Cardiac septum (tissue), 1 donor: ENCODE results near the gene LRRC41. TPM values are rescaled to one million over a fixed set of nuclear protein-coding genes. Genes with fewer than 3 reads are reported as not detected.
"Not testable (repeated sequence)": the region's sequence is repeated elsewhere in the genome, so short reads cannot be mapped to it uniquely, and the experiment has no call there.

Experiments used
- DNase-seq: peaks from one replicate; pipeline ENCODE4 v3.0.0-alpha.2; 2020; ENCODE audit warnings: low spot score
- intact Hi-C: fragments of 100-400 bp; cut with DNase I; formaldehyde crosslinking; loops from one replicate; pipeline ENCODE4 v1.14.0; 2022
- total RNA-seq: library from RNA; stranded (reverse); fragmentation: NEBNext Ultra II Directional; extraction: Animal tissue kit (Norgen Biotek cat#: 25700); gene quantifications from one replicate; pipeline ENCODE4 v1.2.1, GENCODE V29; 2021
- donor health status: DM: no; HTN: no; CAD: no.

The LRRC41 gene
- total RNA-seq, 1 donor from 2014 or later: 52.5 TPM

DNA sequence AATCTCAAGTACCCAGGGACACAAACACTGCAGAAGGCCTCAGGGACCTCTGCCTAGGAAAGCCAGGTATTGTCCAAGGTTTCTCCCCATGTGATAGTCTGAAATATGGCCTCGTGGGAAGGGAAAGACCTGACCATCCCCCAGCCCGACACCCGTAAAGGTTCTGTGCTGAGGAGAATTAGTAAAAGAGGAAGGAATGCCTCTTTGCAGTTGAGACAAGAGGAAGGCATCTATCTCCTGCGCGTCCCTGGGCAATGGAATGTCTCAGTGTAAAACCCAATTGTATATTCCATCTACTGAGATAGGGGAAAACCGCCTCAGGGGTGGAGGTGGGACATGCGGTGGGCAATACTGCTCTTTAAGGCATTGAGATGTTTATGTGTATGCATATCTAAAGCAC is 26.4 kb upstream of the LRRC41 start:
- intact Hi-C loops, DNase-seq: not testable (repeated sequence)

DNA sequence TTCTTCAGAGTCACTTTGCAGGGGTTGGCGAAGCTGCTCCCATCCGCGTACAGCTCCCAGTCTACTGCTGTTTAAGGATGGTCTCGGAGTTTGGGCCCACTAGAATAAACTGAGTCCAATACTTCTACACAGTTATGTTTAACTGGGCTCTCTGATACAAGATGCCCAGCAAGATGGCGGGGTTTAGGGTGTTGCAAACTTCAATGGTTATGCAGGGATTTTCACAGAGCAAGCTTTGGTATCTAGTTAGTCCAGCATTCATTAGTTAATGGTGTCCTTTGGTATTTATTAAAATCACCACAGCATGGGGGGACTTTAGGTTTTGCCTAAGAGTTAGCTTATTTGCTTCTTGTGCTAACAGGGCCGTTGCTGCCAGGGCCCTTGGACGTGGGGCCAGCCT is 24.8 kb upstream of the LRRC41 start:
- intact Hi-C loops, DNase-seq: not testable (repeated sequence)

DNA sequence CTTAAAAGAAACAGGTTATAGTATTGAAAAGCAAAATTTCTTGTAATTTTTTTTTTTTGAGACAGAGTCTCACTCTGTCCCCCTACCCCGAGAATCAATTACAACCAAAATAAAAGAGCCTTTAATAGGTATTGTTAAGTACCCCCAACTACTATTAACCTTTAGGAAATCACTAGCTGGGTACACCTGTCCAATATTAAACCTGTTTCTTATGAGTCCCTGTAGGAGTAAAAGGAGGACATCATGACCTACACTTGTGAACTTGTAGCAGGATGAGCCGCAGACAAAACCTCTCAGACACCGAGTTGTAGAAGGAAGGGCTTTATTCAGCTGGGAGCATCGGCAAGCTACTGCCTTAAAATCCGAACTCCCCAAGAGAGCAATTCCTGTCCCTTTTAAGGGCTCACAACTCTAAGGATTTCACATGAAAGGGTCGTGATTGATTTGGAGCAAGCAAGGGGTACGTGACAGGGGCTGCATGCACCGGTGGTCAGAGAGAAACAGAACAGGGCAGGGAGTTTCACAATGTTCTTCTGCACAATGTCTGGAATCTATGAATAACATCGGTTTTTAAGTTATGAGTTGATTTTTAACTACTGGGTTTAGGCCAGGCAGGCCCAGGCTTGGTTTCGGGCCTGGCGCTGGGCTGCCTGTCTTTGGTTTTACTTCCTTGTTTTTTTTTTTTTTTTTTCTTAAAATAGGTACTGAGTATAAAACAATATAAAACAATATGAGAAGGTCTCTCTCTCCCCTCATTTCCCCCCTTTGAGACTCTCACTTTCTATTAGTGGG is 22.1 kb upstream of the LRRC41 start:
- DNase-seq, intact Hi-C loops: not testable (repeated sequence)

DNA sequence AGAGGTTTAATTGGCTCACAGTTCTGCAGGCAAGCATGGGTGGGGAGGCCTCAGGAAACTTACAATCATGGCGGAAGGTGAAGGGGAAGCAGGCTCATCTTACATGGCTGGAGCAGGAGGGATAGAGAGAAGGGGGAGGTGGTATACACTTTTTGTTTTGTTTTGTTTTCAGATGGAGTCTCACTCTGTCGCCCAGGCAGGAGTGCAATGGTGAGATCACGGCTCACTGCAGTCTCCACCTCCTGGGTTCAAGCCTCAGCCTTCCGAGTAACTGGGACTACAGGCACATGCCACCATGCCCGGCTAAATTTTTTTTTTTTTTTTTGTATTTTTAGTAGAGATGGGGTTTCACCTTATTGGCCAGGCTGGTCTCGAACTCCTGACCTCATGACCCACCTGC is 18.8 kb upstream of the LRRC41 start:
- intact Hi-C loops, DNase-seq: not testable (repeated sequence)

DNA sequence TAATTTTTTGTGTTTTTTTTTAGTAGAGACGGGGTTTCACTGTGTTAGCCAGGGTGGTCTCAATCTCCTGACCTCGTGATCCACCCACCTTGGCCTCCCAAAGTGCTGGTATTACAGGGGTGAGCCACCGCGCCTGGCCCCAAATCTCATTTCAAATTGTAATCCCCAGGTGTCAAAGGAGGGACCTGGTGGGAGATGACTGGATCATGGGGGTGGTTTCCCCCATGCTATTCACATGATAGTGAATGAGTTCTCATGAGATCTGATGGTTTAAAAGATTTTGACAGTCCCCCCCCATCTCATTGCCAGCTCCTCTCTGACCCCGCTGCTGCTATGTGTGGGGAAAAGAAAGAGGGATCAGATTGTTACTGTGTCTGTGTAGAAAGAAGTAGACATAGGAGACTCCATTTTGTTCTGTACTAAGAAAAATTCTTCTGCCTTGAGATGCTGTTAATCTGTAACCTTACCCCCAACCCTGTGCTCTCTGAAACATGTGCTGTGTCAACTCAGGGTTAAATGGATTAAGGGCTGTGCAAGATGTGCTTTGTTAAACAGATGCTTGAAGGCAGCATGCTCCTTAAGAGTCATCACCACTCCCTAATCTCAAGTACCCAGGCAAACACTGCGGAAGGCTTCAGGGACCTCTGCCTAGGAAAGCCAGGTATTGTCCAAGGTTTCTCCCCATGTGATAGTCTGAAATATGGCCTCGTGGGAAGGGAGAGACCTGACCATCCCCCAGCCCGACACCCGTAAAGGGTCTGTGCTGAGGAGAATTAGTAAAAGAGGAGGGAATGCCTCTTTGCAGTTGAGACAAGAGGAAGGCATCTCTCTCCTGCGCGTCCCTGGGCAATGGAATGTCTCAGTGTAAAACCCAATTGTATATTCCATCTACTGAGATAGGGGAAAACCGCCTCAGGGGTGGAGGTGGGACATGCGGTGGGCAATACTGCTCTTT is 16.8 kb upstream of the LRRC41 start:
- DNase-seq, intact Hi-C loops: not testable (repeated sequence)

DNA sequence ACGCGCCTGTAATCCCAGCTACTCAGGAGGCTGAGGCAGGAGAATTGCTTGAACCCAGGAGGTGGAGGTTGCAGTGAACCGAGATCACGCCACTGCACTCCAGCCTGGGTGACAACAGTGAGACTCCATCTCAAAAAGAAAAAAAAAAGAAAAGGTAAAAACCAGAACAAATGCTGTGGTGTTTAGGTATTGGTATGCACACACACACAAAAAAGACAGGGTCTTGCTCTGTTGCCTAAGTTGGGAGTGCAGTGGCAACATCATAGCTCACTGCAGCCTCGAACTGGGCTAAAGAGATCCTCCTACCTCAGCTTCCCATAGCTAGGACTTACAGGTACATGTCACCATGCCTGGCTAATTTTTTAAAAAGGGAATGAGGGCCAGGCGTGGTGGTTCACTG is 15.9 kb upstream of the LRRC41 start:
- intact Hi-C loops, DNase-seq: not testable (repeated sequence)

DNA sequence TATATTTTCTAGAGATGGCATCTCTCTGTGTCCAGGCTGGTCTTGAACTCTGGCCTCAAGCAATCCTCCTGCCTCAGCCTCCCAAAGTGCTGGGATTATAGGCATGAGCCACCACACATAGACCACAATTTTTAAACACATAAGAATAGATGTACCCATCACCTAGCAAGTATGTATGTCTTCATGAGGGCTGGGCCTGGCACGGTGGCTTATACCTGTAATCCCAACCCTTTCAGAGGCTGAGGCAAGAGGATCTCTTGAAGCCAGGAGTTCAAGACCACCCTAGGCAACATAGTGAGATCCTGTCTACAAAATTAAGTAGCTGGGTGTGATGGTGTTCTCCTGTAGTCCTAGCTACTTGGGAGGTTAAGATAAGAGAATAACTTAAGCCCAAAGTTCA is 13.9 kb upstream of the LRRC41 start:
- no peak for DNase-seq
- intact Hi-C loops: no loop called here

DNA sequence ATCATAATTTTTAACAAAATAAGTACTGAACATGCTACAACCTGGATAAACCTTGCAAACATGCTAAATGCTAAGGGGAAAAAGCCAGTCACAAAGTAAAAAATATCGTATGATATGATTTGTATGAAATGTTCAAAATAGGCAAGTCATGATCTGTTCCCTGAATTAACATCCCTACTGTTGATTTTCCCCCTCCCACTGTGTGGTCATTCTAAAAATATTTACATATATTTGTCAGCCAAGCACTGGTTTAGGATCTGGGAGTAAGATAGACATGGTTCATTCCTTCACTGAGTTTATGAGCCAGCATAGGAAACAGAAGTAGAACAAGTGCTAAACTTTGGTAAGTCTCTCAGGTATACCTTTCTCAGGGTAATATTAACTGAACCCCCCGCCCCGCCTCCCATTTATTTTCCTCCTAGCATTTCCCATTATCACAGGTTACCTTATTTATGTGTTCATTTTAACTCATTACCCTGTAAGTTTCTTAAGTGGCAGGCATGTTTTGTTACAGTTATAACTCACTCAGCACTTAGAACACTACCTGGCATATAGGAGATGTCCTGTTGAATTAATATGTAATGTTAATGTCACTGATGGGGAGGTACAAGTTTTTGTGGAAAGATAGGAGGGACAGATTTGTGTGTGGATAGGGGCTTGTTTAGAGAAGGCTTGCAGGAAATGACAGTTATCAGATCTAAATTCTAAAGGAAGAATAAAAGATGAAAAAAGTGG is 12.4 kb upstream of the LRRC41 start:
- intact Hi-C loops: no loop called here
- DNase-seq: no peak

DNA sequence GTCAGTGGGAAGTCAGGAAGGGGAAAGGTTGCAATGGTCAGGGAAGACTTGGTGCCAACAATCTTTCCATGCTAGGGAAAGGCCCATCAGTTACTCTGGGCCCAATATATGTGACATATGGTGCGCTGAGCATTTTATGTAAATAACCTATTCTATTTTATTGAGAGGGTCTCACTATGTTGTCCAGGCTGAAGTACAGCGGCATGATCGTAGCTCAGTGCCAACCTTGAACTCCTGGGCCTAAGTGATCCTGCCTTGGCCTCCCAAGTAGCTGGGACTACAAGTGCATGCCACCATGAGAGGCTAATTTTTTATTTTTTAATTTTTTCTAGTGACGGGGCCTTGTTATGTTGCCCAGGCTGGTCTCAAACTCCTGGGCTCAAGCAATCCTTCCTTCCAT is 6.9 kb upstream of the LRRC41 start:
- intact Hi-C loops: no loop called here
- no peak for DNase-seq

DNA sequence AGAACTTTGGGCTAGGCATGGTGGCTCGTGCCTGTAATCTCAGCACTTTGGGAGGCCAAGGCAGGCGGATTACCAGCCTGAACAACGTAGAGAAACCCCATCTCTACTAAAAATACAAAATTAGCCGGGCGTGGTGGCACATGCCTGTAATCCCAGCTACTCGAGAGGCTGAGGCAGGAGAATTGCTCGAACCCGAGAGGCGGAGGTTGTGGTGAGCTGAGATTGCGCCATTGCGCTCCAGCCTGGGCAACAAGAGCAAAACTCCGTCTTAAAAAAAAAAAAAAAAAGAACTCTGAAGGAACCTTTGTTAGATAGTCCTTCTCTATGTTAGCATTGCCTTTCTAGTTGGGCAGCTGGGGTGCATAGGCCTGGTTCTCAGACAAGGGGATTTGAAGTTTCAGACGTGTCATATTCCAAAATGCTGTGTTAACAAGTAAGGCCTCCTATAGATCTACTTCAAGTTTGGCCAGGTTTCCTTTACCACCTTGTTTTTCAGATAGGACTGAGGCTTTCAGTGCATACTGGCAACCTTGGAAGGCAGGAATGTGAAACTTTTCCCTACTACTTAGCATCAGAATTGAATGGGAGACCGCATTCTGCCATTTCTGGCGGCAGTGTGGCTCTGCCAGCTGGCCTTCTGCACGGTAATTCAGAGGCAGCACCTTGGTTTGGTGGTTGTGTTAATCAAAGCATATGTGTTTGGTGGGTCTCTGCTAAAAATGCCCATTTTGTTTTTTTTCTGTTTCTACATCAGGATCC is 6.2 kb upstream of the LRRC41 start:
- intact Hi-C loops: no loop called here
- no peak for DNase-seq

DNA sequence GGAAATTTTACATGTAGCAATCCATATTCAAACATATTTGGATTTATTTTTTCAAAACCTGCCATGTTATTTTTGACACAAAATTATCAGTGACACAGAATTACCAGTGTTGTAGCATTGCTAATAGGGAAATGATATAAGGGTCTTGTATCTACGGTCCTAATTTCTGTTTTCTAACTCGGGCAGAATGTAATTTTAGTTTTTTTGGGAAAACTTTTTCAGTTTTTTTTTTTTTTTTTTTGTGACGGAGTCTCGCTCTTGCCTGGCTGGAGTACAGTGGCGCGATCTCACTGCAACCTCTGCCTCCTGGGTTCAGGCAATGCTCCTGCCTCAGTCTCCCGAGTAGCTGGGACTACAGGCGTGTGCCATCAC is 2.7 kb upstream of the LRRC41 start:
- intact Hi-C loops: no loop called here
- no peak for DNase-seq

DNA sequence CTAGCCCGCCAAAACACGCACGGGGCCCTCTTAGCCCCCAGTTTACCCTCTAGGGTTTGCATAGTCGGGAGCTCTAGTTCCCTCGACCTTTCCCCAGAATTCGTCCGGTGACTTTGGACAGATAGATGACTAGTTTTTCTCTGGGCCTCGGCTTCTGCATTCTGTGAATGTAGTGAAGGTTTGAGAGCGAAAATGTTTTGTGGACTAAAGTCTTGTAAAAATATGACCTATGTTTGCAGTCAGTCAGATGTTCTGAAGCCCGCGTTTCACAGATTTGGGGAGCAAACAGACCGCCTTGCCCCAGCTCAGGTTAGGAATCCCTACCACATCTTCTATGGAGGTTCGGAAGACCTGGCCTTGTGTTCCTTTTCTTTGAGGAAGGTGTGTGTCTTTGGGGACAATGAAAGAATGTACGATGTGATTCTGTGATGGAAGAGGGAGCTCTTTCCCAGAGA is 483 bp upstream of the LRRC41 start:
- intact Hi-C loops: loop anchor here (1.0 to 2.0 kb wide), 2 partner anchors 36 to 57 kb away; partner anchors contain the start of genes NSUN4 and RAD54L
- DNase-seq: no peak

DNA sequence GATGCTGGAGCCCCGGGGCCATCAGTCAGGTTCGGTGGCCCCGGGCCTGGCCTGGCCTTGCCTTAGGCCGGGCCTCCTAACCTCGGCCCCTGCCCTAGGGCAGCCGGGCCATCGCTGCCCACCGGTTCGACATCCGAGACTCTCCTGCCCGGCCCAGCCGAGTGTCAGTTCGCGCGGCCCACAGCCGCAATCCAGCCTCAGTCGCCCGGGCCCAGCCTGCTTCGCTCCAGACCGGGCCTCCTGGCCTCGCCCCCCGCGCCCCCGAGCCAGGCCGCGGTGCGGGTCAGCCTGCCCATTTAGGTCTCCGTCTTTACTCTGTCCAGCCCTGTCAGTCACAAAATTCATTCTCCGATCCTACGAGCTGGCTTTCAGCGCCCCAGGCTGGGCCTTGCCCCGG is 777 bp downstream of the LRRC41 start:
- intact Hi-C loops: loop anchor here (1.0 to 2.0 kb wide), 2 partner anchors 38 to 56 kb away; partner anchors contain the start of genes NSUN4 and RAD54L
- DNase-seq: peak; percentile 76

DNA sequence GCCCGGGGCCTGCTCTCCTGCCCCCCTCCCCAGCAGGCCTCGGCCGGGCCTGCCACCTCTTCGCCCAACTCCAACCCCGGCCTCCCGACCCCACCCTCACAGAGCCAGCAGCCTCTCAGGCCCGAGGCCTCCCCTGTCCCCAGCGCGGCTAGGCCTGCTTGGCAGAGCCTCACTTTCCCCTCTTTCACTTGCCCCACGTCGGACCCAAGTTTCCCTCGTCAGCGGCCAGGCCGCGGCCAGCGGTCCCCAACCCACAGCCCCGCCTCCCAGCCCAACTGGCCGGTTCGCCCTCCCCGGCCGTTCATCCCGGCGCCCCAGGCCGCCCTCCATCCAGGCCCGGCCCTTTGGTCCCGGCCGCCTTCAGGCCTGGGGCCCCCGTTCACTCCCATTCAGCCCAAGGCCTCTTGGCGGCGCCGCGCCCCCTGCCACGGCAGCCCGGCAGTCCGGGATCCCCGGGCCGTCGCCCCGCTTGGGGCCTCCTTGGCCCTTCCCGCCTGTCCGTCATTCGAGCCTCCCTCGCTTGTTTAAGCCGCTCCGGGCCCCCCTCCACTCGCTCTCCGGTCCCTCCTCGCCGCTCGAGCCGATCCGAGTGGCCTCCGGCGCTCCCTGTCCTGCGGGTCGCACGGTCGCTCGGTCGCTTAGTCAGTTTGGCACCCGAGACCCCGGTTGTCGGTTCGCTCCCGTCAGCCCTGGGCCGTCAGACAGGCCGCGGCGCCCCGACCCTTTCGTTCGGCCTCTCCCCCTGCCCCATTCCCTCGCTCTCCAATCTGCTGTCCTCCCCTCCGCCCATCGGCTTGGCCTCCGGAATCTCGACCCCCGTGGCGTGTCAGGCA is 1.4 kb downstream of the LRRC41 start:
- intact Hi-C loops: loop anchor here (2.0 kb wide), 1 partner anchor 55 kb away; the partner anchor contains the start of gene RAD54L
- DNase-seq: peak; percentile 81

DNA sequence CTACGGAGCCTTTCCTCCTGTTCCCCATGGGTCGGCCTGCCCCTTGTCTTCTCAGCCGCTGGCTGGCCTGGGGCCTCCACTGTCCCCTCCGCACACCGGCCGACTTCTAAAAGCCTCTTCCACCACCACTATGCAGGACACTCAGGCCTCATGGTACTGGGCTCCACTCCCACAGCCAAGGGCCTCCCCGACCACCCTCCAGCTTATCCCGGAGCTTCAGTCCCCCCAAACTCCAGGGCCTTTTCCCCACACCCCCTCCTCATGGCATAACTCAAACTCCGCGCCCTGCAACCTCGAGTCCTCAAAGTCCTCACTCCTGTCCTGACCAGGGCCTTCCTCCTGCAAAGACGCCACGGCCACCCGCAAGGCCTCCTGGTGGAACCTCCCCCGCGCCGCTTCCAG is 2.0 kb downstream of the LRRC41 start:
- no peak for DNase-seq
- intact Hi-C loops: no loop called here

DNA sequence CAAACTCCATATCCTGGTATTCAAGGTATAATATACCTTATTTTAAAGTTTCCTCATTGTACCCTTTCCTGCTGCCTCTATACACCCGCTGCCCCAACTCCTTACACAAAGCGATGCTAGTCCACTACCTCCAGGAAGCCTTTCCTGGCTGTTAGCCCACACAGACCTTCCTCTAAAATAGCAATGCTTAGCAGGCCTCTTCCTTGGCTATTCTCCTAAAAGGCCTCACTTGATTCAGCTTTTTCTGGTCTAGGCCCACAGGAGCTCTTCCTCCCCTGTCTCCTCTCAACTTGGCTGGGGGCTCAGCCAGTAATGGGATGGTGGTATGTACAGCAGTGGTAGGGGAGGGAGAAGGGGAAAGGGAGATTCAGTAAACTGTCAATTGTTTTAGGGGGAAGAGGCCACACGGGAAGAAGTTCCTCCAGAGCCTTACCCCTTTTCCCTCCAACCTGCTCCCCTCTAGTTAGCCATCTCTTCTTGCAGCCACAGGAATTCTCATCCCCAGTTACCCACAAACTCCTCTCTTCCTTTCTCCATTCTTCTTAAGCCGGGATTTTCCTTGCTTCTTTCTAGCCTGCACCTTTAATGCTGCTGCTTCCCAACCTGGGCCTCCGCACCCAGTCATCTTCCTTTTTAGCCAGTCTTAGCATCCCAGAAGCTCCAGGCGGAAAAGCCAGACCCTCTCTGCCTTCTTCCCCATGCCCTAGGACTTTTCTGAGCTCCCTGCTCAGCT is 2.6 kb downstream of the LRRC41 start:
- DNase-seq: no peak
- intact Hi-C loops: no loop called here

DNA sequence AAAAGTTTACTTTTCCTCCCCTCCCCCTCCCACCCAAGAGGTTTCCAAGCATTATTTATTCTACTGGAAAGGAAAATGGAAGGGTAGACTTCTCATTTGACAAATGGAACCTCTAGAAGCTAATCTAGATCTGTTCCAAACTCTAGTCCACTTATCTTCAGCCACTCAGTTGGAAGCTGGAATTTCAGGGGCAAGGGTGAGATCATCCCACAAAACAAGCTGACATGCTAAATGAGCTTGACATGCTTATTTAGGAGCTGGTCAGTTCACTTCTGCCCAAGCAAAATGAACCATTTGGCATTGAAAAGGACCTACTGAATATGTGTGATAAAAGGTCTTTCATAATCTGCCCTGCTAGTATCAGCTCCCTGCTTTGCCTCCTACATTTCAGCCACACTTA is 5.0 kb downstream of the LRRC41 start:
- intact Hi-C loops: no loop called here
- DNase-seq: no peak
